Measurements from ENCODE around the gene ZRANB3. TPM values are rescaled to one million over a fixed set of nuclear protein-coding genes. Genes with fewer than 3 reads are reported as not detected.

ZRANB3 gene
- polyA plus RNA-seq, 1 donor (not counting 4 experiments of a cell fraction or from before 2014, with no cell fraction given): 10.6 TPM

GRCh38 chr2:135246711-135247270, 284.2 kb downstream of the ZRANB3 start:
- no peaks in the 10 kb centered on the region for H4K20me1 ChIP-seq (ENCODE audit: control insufficient read depth, extremely low read depth, insufficient read depth, low read length)
- H3K4me1 ChIP-seq (ENCODE audit: control insufficient read depth, extremely low read depth, insufficient read depth, low read length): peaks cover 8% of the 10 kb centered on the region
- FAIRE-seq: no peak
- no peaks in the 10 kb centered on the region for H3K9me3 ChIP-seq (ENCODE audit: control insufficient read depth, low read depth, low read length)
- dilution Hi-C loops (cut with MboI; ENCODE audit: extremely low pct_ligation_motif_present, low sequenced_read_pairs): no loop called here
- H3K4me2 ChIP-seq (ENCODE audit: control insufficient read depth, extremely low read depth, insufficient read depth, low read depth, low read length): no peak overlapping the region
- no peaks in the 10 kb centered on the region for H3K9me1 ChIP-seq (ENCODE audit: control insufficient read depth, extremely low read depth, insufficient read depth, low read length)
- H3K4me3 ChIP-seq (ENCODE audit: control insufficient read depth in 2 of 3, extremely low read depth in 1 of 3, insufficient read depth in 2 of 3, low read depth in 1 of 3, low read length in 3 of 3): no peak overlapping the region
- H3K36me3 ChIP-seq (ENCODE audit: control insufficient read depth in 2 of 2, extremely low read depth in 1 of 2, insufficient read depth in 2 of 2, low read length in 2 of 2): no peaks in the 10 kb centered on the region
- H3K27me3 ChIP-seq (ENCODE audit: control insufficient read depth, extremely low read depth, insufficient read depth, low read length): no peaks in the 10 kb centered on the region
- no peak for DNase-seq (ENCODE audit: low read depth, low spot score)
- H3K9ac ChIP-seq (ENCODE audit: control insufficient read depth, extremely low read depth, insufficient read depth, low read length): no peak overlapping the region
- H2AFZ ChIP-seq (ENCODE audit: control insufficient read depth, low read length): no peak overlapping the region
- H3K79me2 ChIP-seq (ENCODE audit: control insufficient read depth, insufficient read depth, low read length): no peaks in the 10 kb centered on the region
- TF ChIP-seq CTCF (optimal IDR thresholded peaks at IDR 0.05 in 1 of 3, IDR thresholded peaks at IDR 0.05 in 1 of 3, conservative IDR thresholded peaks at IDR 0.05 in 1 of 3; ENCODE audit: extremely low read depth in 1 of 3, insufficient read depth in 2 of 3, low read length in 3 of 3): no peak
- TF ChIP-seq EZH2 (IDR thresholded peaks at IDR 0.05; ENCODE audit: low read length): no peak
- no peak overlapping the region for H3K27ac ChIP-seq (ENCODE audit: control insufficient read depth, insufficient read depth, low read length)

DNA sequence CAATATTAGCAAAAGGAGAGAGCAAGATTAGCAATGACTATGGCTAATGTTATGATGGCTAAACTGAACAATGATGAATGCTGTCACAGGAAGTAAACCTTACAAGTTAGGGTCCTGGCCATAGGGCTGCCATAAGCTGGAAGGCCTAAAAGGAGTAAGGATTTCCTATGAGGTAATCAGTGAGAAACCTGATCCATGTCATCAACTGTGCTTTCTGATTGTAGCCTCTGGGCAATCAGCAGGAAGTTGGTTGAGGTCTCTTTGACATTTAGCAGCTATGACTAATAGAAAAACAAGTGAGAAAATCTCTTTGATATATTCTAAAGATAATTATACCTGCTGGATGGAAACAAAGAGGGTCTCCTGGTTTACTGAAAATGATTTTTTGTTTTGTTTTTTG, 285.9 kb downstream of the ZRANB3 start:
- Histone ChIP-seq H4K20me1 (ENCODE audit: control insufficient read depth, extremely low read depth, insufficient read depth, low read length) (no peaks in the 10 kb centered on the region), H3K9me1 (ENCODE audit: control insufficient read depth, extremely low read depth, insufficient read depth, low read length) (no peaks in the 10 kb centered on the region), H3K27me3 (ENCODE audit: control insufficient read depth, extremely low read depth, insufficient read depth, low read length) (no peaks in the 10 kb centered on the region), H2AFZ (ENCODE audit: control insufficient read depth, low read length) (no peak overlapping the region), H3K79me2 (ENCODE audit: control insufficient read depth, insufficient read depth, low read length) (no peaks in the 10 kb centered on the region), H3K4me2 (ENCODE audit: control insufficient read depth, extremely low read depth, insufficient read depth, low read depth, low read length) (peak overlapping the region; percentile 25), H3K4me3 (ENCODE audit: control insufficient read depth in 2 of 3, extremely low read depth in 1 of 3, insufficient read depth in 2 of 3, low read depth in 1 of 3, low read length in 3 of 3) (no peak overlapping the region), H3K9me3 (ENCODE audit: control insufficient read depth, low read depth, low read length) (no peaks in the 10 kb centered on the region), H3K36me3 (ENCODE audit: control insufficient read depth in 2 of 2, extremely low read depth in 1 of 2, insufficient read depth in 2 of 2, low read length in 2 of 2) (no peaks in the 10 kb centered on the region), H3K4me1 (ENCODE audit: control insufficient read depth, extremely low read depth, insufficient read depth, low read length) (peaks cover 8% of the 10 kb centered on the region), H3K27ac (ENCODE audit: control insufficient read depth, insufficient read depth, low read length) (peak overlapping the region; percentile 38), H3K9ac (ENCODE audit: control insufficient read depth, extremely low read depth, insufficient read depth, low read length) (no peak overlapping the region)
- DNase-seq (ENCODE audit: low read depth, low spot score) (no peak), FAIRE-seq (peak; percentile 87)
- TF ChIP-seq EZH2 (IDR thresholded peaks at IDR 0.05; ENCODE audit: low read length) (no peak), CTCF (optimal IDR thresholded peaks at IDR 0.05 in 1 of 3, IDR thresholded peaks at IDR 0.05 in 1 of 3, conservative IDR thresholded peaks at IDR 0.05 in 1 of 3; ENCODE audit: extremely low read depth in 1 of 3, insufficient read depth in 2 of 3, low read length in 3 of 3) (no peak)
- dilution Hi-C loops (cut with MboI; ENCODE audit: extremely low pct_ligation_motif_present, low sequenced_read_pairs): no loop called here
